SHP77 treated with DMSO at 0.1 percent for 48 hours (cell line): Measurements from ENCODE around the gene MYF6.
"Not testable (repeated sequence)": the region's sequence is repeated elsewhere in the genome, so short reads cannot be mapped to it uniquely, and the experiment has no call there.

Experiments used
- DNase-seq: peaks from one replicate; lab custom pipeline; 2025; lab: John Stamatoyannopoulos, UW

Gene MYF6

DNA sequence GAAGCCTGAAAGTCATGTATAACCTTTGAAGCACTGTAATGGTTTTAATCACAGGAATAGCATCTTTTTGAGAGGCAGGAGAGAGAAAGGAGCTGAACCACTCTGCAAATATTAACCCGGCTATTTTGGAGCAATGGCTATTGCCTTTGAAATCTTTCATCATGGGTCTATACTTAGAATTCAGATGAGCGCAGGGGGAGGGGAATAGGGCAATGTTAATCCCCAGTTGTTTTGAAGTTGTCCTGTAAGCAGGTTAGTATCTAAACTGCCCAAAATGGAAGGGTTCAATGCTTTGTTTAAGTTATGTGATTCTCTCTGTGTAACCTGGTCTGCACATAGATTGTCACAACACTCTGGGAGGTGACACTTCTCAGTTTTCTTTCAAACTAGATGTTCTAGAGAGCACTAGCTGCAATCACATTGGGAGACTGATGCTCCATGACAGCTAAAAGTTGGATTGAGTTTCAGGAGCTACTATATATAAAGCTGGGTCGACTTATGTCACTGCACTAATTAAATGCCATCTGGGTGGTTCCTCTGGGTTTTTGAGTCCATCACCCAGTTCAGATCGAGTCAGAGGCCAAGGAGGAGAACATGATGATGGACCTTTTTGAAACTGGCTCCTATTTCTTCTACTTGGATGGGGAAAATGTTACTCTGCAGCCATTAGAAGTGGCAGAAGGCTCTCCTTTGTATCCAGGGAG, at the start of gene MYF6:
MYF6 (plus strand) TSS at position 509 of the 704 bp plus-strand sequence; CDS start at position 595, 86 bp downstream.
- DNase-seq = no peak

DNA sequence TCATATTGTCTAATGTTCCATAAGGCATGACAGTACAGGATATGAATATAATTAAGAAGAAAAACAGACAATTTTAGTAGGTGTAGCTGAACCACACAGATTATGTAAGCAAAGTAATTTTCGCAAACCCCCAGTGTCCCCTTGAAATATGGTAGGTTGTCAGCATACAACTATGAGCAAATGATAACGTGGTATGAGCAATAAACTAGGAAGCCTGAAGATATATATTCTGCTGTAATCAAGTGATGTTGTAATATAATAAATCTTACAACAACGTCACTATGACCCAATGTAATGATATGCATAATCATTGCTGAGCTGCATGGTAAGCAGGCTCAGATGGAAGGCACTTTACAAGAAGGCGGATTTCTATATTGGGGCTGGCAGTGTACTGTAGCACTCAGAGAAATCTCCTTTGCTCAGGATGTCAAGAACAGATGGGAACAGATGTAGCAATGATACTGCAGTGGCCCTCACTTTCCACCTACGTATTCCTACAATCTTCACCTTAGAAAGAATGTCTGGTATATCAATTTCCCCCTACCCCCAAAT, 47.8 kb upstream of the MYF6 start:
- no peak for DNase-seq

DNA sequence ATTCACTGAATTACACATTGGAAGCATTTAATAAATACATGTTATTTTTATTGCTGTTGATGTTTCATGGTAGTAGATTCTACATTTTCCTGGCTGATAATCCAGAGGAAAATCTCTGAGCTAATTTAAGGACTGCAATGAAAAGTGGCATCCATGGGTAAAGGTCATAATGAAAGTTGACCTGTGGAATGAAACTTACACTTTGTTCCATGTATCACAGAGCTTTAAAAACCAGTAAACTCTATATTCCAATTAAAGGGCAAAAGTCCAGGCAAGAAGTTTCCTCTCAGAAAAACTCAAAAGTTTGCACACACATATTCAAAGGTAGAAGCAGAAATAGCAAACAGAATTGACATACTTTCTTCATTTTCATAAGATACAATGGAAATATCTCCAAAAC, 44.8 kb upstream of the MYF6 start:
- no peak for DNase-seq

DNA sequence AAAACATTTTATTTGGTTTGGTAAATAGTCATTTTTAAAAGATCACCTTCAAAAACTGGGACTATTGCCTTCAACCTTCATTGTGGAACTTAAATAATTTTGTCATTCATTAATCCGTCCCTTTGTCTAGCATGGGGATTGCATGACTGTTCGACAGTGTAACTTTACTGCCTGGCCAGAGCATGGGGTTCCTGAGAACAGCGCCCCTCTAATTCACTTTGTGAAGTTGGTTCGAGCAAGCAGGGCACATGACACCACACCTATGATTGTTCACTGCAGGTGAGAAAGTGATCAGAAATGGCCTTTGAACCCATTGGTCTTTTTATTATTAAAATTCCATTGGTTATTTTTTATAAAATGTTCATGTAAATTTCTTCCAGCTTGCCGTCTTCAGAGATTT, 37.2 kb upstream of the MYF6 start:
- DNase-seq = no peak

DNA sequence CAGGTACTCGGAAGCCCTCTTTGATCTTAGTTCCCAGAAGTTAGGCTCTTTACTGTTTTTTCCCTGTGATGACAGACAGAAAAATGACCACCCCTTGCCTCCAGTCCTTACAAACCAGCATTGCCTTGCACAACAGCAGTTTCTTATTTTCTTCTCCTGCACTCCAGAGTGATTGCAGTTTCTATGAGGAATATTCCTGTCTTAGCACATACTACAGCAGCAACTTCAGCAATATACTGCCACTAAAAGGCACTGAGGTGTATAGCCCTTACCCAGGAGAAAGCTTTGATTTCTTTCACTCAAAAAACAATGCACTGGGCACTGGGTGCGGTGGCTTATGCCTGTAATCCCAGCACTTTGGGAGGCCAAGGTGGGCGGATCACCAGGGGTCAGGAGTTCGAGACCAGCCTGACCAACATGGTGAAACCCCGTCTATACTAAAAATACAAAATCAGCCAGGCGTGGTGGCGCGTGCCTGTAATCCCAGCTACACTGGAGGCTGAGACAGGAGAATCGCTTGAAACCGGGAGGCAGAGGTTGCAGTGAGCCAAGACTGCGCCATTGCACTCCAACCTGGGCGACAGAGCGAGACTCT, 31.3 kb upstream of the MYF6 start:
- not testable (repeated sequence) for DNase-seq

DNA sequence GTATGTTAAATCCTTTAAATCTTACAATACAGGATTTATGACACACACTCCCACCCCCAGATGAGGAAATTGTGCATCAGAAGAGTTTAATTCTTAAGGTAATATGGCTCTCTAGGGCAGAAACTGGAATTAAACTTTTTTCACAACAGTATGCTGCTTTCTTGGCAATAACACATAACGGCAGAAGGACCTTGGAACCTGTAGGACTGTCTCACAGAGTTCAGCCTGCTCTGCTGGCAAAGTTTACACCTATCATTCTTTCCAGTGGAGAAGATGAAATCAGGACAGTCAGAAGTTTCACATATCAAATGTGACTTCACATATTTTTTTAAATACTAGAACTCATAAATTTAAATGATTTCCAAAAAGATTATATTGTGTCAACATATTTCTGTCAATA, 30.6 kb upstream of the MYF6 start:
- DNase-seq = no peak

DNA sequence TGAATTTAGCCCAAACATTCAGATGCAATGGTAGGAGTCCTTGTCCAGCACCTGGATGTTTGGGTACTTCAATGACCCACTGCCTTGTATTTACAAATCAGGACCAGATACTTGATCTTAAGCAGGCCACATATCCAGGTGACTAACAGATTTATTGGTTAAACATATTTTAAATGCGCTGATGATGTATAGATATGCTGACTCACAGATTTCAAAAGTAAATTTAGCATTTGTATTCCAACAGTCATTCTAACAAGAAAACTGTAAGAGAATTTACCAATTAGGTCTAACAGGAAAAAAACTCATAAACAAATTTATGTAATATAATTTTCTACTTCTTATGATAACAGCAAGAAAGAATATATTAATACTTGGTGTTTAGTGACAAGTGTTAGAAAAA, 29.4 kb upstream of the MYF6 start:
- no peak for DNase-seq

DNA sequence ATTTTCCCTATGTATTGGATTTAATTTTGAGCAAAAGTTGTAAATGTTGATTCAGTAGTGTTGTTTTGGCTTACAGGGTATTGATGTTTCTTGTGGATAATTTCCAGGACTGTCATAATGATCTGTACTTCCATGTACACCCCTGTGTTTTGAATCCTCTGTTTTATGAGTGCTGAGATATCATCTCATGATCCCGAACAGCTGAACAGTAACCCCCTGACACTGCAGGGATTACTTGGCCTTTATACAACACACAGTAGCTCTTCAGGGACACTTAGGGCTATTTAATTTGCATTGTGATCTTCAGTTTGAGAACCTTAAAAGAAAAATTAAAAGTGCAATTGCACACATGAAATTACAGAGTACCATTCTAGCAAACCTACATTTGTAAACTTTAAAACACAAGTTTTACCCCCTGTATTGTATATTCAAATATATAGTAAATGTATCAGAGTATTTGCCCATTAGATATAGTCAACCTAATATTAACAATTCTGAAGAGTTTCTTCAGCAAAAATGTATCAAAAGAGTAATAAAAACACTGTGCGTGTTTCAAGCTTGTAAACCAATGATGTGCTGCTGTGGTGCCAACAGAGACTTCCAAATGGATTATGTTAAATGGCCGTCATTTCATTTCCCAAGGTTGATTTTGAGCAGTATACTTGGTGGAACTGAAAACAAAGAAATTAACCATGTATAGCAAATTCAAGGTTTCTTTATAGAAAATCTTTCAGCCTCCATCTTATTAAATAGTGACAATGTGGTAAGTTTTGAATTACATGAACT, 27.9 kb upstream of the MYF6 start:
- no peak for DNase-seq

DNA sequence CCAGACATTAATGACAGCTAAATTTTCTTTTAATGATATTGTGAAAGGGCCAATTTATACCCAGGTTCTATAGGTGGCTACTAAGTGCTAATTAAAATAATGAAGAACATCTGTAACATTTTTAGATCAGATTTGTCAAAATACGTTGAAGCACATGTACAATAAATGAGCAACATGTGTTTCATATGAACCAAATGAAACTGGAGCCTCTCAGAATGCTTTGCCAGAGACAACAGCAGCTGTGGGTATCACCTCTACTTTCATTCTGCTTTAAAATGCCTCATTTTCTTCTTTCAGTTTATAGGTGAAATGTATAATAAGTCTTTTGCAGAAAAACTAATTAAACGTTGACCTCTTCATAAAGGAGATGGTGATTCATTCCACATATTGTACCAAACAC, 26.1 kb upstream of the MYF6 start:
- no peak for DNase-seq

DNA sequence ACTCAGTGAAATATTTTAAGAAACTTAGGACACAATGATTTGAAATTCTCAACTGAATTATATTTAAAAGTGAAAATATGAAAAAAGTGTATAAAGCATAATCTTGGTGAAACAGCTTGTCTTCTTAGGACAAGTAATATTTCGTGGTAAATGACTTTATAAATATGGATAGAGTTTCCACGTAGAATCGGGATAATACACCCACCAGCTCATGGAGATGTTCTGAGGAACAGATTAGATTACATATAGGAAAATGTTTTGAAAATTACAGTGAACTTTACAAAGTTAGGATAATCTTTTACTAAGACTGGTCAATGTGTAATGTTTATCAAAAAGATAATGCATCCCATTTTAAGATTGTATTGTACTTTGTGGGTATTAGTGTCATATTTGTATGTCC, 25.6 kb upstream of the MYF6 start:
- no peak for DNase-seq

DNA sequence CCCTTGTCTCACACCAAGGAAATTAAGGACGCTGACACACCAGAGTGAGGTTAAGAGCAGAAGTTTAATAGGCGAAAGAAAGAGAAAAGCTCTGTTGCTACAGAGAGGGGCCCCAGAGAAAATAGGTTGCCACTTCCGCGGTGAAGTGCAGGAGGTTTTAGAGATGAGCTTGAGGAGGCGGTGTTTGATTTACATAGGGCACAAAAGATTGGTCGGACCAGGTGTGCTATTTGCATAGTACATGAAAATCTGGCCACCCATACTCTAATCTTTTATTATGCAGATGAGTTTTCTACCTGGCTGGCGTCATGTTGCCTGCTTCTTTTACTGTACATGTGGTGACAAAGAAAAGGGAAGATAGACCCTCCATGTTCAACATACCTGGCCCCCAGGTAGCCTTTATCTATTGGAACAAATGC, 23.3 kb upstream of the MYF6 start:
- DNase-seq = no peak

DNA sequence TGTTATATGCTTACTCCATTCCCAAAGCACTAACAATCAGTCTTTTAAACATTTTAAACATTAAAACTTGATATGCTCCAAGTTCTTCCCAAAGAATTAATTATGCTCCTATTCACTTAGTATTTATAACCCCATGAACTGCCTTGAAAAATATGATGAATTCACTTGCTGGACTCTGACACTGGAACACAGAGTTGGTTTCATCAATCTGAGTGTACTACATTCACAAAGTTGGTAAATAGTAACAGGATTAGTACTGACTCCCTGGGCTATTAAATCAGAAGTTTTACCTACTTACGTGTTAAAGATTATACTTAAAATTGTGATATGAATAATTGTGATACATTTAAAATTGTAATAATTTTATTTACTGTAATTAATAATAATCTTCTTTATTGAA, 17.3 kb upstream of the MYF6 start:
- DNase-seq = no peak

DNA sequence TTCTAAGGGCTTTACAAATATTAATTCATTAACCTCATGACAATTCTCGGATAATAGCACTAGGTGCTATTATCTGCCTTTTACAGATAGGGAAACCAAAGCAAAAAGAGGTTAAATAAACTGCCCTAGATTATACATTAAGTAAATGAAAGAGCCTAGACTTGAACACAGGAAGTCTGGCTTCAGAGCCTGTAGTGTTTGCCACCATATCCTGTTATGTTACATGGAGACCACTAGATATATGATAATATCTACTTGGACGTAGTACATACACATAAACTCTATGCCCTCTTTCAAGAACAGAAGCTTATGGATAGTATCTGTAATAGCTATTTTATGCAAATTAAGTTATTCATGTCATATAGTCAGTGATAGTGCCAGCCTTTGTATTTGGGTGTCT, 16.9 kb upstream of the MYF6 start:
- no peak for DNase-seq

DNA sequence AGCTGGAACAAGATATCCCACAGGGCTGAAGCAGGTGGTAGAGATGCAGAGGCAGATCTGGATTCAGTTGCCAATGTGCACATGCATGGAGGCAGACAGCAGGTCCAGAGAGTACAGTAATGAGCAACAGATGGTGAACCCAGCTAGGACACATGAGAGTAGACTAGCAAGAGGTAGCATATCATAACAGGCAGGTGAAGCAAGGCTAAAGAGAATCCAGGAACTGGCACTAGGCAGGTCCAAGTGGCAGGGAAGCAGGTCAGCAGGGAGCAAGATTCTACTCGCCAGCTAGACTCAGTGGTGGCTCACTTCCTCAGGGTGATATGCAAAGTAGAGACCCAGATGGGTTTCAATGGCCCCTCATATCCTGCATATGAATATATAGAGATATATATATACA, 15.3 kb upstream of the MYF6 start:
- no peak for DNase-seq

DNA sequence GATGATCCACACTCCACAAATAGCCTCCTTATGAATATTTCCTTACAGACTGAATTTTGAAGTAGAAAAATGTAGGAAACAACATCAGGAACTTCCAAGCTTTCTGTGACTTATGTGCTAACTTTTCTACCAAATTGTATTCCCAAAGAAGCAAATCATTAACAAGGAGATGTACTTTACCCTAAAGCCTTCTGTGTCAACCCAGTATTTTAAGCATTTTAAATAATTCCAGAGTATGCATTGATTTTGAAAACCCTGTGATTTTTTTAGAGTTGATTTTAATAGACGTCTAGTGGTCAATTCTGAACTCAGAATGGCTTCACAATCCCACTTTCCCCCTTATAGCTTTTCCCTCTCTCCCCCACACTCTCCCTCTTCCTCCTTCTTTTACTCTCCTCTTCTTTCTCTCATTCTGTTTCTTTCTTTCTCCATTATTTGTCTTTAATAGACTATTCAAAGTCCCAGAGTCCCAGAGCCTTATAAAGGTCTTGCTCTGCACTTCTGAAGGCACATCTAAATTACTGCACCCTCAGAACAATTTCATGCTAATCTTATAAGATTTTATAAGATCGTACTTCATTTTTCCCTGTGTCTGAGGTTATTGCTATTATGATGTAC, 10.1 kb upstream of the MYF6 start:
- no peak for DNase-seq

DNA sequence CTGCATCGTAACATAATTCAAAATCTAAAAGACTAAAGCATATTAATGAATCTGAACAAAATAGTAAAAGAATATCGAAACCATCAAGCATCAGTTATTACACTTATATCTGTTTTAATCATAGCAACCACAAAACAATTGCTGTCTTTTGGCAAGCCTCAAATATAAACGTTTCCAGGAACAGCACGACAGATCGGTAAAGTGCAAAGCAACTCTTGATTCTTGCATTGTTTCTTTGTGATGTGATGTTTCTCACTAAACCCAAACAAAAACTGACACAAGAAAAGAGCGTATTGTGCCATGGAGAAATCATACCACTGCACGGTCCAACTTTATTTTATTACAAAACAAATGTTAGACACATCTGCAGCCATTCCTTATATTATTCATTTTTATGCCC, 9.2 kb upstream of the MYF6 start:
- no peak for DNase-seq

DNA sequence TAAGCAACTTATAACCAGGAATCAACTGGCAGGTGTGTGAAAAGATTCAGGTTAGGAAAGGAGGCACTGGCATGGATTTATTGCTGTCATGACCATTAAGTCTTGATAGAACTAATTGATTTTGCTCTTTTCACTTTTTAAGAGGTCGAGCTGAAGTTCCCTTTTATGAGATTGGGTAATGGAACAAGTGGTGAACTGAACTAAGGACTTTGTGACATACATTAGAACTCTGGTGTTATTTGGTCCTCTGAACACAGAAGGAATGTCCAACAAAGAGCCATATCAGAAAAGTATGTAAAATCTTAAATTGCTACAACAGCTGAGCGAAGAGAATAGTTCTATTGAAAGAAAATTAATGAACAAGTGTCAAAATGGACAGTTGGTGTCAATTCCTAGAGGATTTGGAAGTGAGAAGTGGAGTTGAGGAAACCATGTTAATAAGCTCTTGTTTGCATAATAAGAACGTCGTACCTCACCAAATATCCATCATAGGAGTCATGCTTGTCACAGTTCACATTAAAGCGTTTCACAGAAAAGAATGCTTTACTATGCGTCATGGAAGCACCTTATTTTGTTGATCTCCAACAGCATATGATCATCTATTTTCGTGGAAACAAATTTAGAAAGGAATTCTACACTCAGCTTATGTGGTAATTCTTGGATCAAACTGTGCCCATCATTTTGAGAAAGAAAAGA, 8.4 kb upstream of the MYF6 start:
- no peak for DNase-seq

DNA sequence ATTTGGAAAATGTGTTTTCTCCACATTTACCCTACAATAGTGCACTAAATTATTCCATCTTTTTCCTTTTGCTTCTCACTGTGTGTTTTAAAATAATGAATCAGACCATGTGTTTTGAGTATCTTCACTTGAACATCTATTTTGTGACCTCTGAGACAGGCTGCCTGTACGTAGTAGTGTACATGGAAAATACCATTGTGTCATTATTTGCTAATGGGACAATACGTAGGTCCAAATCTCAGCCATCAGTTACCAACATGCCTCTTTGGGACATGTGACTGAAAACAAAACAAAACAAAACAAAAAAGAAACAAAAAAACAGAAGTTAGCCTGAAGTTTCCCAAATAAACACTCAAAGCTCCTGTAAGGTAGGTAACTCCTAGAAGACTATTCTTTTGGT, 7.1 kb upstream of the MYF6 start:
- no peak for DNase-seq

DNA sequence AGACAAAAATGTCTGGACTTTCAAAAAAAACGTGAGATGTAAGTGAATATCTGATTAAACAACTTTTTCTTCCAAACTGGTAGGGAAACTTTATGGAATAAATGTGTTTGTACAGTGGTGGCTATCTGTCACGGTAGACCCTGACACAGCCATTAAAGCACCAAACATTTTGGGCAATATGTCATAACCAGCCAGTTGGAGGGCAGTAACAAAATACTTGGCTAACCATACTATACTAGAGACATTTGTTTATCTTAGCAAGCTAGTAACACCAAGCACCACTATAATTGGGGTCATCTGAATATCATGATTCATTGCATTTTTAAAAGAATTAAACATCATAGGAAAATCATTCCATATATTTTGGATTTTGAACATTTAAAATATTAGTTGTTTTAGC, 6.0 kb upstream of the MYF6 start:
- no peak for DNase-seq

DNA sequence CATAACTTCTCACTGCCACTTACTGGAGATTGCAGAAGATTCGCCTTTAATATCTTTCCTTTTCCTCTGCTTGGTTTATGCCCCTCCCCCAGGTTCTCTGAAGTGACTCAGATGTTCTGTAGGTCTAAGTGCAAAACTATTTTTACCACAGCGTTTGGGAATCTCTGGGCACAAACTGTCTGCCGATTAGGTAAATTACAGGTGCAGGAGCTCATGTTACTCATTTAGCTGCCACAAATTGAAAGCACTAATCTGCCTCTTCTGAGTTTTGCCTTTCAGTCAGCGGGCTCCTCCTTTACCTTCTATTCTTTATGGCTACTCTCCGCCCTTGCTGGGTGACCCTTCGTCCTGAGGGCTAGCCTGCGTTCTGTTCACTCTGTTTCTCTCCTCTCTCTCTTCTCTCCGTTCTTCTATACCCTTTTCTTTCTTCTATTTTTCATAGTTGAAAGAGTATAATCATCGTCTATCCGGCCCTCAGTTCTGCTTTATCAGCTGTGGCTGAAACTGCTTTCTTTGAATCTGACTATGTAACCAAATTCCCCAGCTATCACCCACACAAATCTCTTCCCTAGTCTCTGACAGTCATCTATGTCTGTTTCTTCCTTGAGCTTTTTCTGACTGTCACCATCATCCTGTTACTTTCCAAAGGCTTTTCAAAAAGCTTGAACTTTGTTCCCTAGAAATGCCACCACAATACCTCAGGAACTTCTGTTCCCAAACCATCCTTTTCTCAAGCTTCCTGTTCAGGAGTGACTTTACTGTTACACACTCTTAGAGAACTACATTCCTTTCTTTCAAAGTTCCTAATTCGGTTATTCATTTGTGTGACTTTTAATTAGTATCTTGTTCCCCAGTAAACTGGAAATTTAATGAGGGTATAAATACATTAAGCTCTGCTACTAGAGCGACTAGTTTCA, 4.3 kb upstream of the MYF6 start:
- no peak for DNase-seq

DNA sequence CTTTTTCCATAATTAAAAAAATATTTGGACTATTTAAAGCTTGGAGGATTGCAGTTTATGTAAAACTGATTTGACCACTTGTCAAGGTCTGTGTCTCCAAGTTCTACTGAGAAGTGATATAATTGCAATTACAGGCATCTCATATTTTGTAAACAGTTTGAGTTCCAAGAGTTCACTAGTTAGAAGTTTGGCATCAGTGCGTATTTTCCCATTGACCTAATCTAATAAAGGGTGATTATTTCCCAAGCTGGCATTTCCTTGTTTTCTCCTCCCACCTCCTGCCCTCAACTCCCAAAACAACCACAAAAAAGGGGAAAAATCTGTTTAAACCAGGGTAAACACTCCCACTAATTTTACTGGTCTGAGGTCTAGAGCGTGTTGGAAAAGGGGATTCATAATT, 3.0 kb upstream of the MYF6 start:
- DNase-seq = no peak
